Measurements from ENCODE around the gene PTPN14. TPM values are rescaled to one million over a fixed set of nuclear protein-coding genes. Genes with fewer than 3 reads are reported as not detected.

Gene PTPN14
- total and polyA plus RNA-seq, 2 of the 8 experiments (the other 6 are each of a cell fraction or from before 2014, with no cell fraction given), result 14.4 to 93.6 TPM

DNA sequence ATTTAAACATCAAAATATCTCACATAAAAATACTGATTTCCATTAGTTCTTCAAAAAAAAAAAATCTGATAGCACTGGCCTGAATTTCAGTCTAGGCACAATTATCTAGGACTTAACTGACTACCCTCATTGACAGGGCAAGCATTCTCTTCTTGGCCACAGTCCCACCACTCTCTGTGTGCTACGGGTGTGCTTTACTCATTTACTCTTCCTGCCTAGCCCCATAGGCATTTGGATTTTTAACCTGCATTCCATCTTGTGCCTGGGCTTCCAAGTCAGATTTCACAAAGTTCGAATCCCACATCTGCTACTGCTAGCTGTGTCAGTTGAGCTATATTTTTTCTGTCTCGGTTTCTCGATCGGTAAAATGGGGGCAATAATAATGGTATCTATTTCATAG, 38.0 kb downstream of the PTPN14 start:
- Histone ChIP-seq H4K91ac (replicated peaks; ENCODE audit: insufficient read length, low read length) (no peak overlapping the region), H3K23me2 (ENCODE audit: low read depth, low read length) (no peaks in the 10 kb centered on the region), H3K27me3 (replicated peaks in 1 of 4; ENCODE audit: control insufficient read depth in 3 of 4, extremely low read depth in 1 of 4, insufficient read depth in 3 of 4, low read length in 3 of 4) (peaks cover 0 to 6% (median 2%) of the 10 kb centered on the region in 4 experiments; a peak in 3 of 7 replicates), H3K23ac (ENCODE audit: insufficient read length) (no peak overlapping the region), H2AK5ac (ENCODE audit: low read depth, low read length) (no peak overlapping the region), H3K4me2 (ENCODE audit: insufficient read depth in 1 of 2, low read depth in 2 of 2, low read length in 2 of 2) (peak overlapping the region in 1 of 2 experiments; percentile 67; a peak in 2 of 4 replicates), H2BK20ac (ENCODE audit: low read length) (no peak overlapping the region), H3K79me1 (ENCODE audit: low read depth, low read length) (0 out of 2 replicates have a peak, but pooled peaks cover 7% of the 10 kb centered on the region), H3K4me3 (ENCODE audit: extremely low read depth in 1 of 4, insufficient read depth in 2 of 4, low read depth in 3 of 4, low read length in 4 of 4) (no peak overlapping the region), H3K9me3 (ENCODE audit: insufficient read depth in 2 of 2, low read depth in 1 of 2, low read length in 1 of 2) (peaks cover 12 to 14% of the 10 kb centered on the region in 2 experiments), H3K4me1 (replicated peaks in 1 of 4; ENCODE audit: control insufficient read depth in 3 of 4, insufficient read depth in 4 of 4, low read length in 3 of 4) (peaks cover 5 to 20% (median 12%) of the 10 kb centered on the region in 4 experiments; a peak in 6 of 7 replicates), H2BK120ac (replicated peaks; ENCODE audit: low read depth, low read length) (no peak overlapping the region), H3K4ac (replicated peaks; ENCODE audit: insufficient read length, low read depth, low read length) (no peak overlapping the region), H4K5ac (ENCODE audit: insufficient read length, low read depth, low read length) (no peak overlapping the region), H3K36me3 (ENCODE audit: control insufficient read depth in 2 of 4, insufficient read depth in 4 of 4, low read length in 3 of 4) (peaks cover 0 to 9% (median 3%) of the 10 kb centered on the region in 4 experiments; a peak in 4 of 8 replicates), H2AFZ (ENCODE audit: low read length) (no peak overlapping the region), H2BK5ac (ENCODE audit: low read depth, low read length) (no peak overlapping the region), H3K9ac (replicated peaks in 1 of 4; ENCODE audit: extremely low read depth in 1 of 4, low read depth in 3 of 4, low read length in 3 of 4) (no peak overlapping the region), H3K56ac (replicated peaks; ENCODE audit: insufficient read length, low read depth, low read length) (no peak overlapping the region), H3K18ac (ENCODE audit: extremely low read depth, low read length) (no peak overlapping the region), H2BK12ac (ENCODE audit: low read depth, low read length) (no peak overlapping the region), H3K14ac (ENCODE audit: insufficient read length) (no peak overlapping the region), H3K27ac (ENCODE audit: low read depth, low read length) (no peak overlapping the region), H2BK15ac (ENCODE audit: low read length) (no peak overlapping the region), H4K20me1 (replicated peaks in 1 of 2; ENCODE audit: control insufficient read depth in 1 of 2, insufficient read depth in 2 of 2, low read length in 2 of 2) (peaks cover 16 to 18% of the 10 kb centered on the region in 2 experiments), H4K8ac (ENCODE audit: extremely low read depth, insufficient read depth, low read length) (no peak overlapping the region), H3K79me2 (ENCODE audit: control insufficient read depth in 1 of 2, insufficient read depth in 2 of 2, low read length in 2 of 2) (peaks cover 9 to 74% of the 10 kb centered on the region in 2 experiments; a peak in 3 of 4 replicates)
- WGBS, 2 experiments (ENCODE audit: extremely low coverage in 1 of 2, insufficient coverage in 1 of 2, insufficient read length in 1 of 2, insufficient replicate concordance in 2 of 2, low coverage in 1 of 2, low lambda C conversion rate in 2 of 2, missing lambda C conversion rate in 1 of 2), result 86% methylated on average over 5 of the region's 5 CpGs; no CpG with 5 or more reads in 1 of the 2 experiments
- ChIA-PET CTCF (ENCODE audit: partially characterized antibody) (no interaction called here), POLR2A (ENCODE audit: partially characterized antibody) (interaction anchor here (0.6 to 0.9 kb wide), 2 partner anchors 9 to 175 kb away, joined by 3 read pairs; no protein-coding TSS in a partner anchor)
- FAIRE-seq (no peak), DNase-seq (ENCODE audit: low read depth in 1 of 2, low spot score in 2 of 2) (no peak)
- TF ChIP-seq BACH1 (IDR thresholded peaks at IDR 0.05; ENCODE audit: low read length), result no peak
- TF ChIP-seq ASH2L (IDR thresholded peaks at IDR 0.05; ENCODE audit: low read length), result no peak
- no peak for TF ChIP-seq ATF2 (IDR thresholded peaks at IDR 0.05; ENCODE audit: low read length)
- TF ChIP-seq MAFK (IDR thresholded peaks at IDR 0.05; ENCODE audit: low read depth, low read length), result no peak
- TF ChIP-seq, protein P1, sequence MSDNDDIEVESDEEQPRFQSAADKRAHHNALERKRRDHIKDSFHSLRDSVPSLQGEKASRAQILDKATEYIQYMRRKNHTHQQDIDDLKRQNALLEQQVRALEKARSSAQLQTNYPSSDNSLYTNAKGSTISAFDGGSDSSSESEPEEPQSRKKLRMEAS (IDR thresholded peaks at IDR 0.05), result no peak
- no peak for TF ChIP-seq HDAC6 (IDR thresholded peaks at IDR 0.05; ENCODE audit: low read depth, low read length)
- TF ChIP-seq TCF12 (IDR thresholded peaks at IDR 0.05; ENCODE audit: low read depth, low read length), result no peak
- no peak for TF ChIP-seq GABPA (IDR thresholded peaks at IDR 0.05; ENCODE audit: borderline replicate concordance, insufficient read depth, low read length)
- no peak for TF ChIP-seq TBP (IDR thresholded peaks at IDR 0.05; ENCODE audit: low read depth, low read length)
- TF ChIP-seq POU5F1 (IDR thresholded peaks at IDR 0.05; ENCODE audit: low read depth, low read length), result no peak
- no peak for TF ChIP-seq SP1 (IDR thresholded peaks at IDR 0.05; ENCODE audit: low read depth, low read length)
- no peak for TF ChIP-seq SAP30 (IDR thresholded peaks at IDR 0.05; ENCODE audit: insufficient read depth, insufficient replicate concordance, low read length)
